Epithelial cell of proximal tubule (primary cell): ENCODE measurements around the gene AKT1S1. TPM values are rescaled to one million over a fixed set of nuclear protein-coding genes. Genes with fewer than 3 reads are reported as not detected.
A peak's percentile ranks its signal among the peaks of the same experiment; 100 is the strongest.

Experiments used
- DNase-seq: peaks from one replicate; pipeline ENCODE4 v3.0.0-alpha.2; 2011; ENCODE audit warnings: low read depth
- H3K4me3 ChIP-seq: 2 replicates; pipeline ENCODE4 v1.5.1; 2011; ENCODE audit warnings: low read depth, mild to moderate bottlenecking, low read length
- CTCF ChIP-seq: conservative IDR thresholded peaks from 2 replicates; pipeline ENCODE4 v1.5.1; 2012; ENCODE audit warnings: low read depth, mild to moderate bottlenecking, low read length
- total RNA-seq: library from RNA; depleted of rRNA; stranded (reverse); fragments of >200 nt; gene quantifications from 2 replicates; pipeline ENCODE4 v1.2.3, GENCODE V29; 2015

AKT1S1 gene
- total RNA-seq, 1 donor from 2014 or later: 25.8 TPM

DNA sequence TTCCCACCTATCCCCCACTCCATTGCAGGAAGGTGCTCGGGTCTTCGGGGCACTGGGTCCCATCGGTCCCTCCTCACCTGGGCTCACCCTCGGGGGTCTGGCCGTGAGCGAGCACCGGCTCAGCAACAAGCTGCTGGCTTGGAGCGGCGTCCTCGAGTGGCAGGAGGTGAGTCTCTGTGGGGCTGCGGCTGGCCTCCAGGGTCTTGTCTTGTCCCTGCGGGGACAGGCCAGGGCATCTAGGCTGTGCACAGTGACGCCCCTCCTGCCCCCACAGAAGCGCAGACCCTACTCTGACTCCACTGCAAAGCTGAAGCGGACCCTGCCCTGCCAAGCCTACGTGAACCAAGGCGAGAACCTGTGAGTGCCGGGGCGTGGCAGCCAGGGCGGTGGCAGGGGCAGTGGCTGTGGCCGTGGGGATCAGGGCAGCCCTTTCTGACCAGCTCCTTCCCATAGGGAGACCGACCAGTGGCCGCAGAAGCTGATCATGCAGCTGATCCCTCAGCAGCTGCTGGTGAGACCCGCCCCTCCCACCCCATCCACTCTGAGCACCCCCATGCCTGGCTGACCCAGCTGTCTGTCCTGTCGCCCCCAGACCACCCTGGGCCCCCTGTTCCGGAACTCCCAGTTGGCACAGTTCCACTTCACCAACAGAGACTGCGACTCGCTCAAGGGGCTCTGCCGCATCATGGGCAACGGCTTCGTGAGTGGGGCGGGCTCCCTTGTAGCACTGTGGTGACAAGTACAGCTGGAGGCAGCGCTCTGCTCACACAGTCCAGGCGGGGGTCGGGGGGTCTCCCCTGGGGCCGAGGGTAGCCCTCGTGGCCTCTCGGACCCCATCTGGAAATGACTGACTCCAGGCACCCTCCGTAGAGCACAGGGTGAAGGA, 22.5 kb downstream of the AKT1S1 start:
- no peak for TF ChIP-seq CTCF
- DNase-seq: no peak
- H3K4me3 ChIP-seq: no peak overlapping the region

- no peak overlapping the region for H3K4me3 ChIP-seq
- TF ChIP-seq CTCF: no peak
Observed at GRCh38 chr19:49853852-49854377, 23.2 kb downstream of the AKT1S1 start.

DNA sequence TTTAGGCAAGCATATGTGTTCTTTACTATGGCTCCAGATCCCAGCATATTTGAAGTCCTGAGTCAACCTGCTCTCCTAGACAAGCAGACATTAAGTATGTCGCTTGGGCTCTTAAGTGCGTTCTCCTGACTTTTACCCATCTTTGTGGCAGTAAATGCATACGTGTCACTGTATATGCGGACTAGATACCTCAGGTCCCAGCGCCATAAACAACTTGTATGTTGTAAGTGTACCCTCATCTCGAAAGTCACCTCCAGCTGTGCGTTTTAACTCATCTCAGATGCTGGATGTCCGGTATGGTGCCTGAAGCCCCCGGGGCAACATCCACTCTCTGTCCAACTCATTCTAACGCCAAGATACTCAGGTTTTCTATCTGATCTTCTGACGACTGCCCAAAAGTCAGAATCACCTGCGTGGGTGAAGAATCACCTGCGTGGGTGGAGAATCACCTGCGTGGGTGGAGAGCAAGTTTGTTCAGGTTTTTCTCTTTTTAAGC, 24.5 kb downstream of the AKT1S1 start:
- no peak for TF ChIP-seq CTCF
- H3K4me3 ChIP-seq: peak overlapping the region; percentile 84
- DNase-seq: no peak

More at GRCh38 chr19:49853852-49854377, 23.2 kb downstream of the AKT1S1 start:
- DNase-seq: no peak

- no peak for DNase-seq
- peak overlapping the region; percentile 84 for H3K4me3 ChIP-seq
- TF ChIP-seq CTCF: no peak
Observed at GRCh38 chr19:49851456-49852259, 25.5 kb downstream of the AKT1S1 start.

- no peak for DNase-seq
- no peak for TF ChIP-seq CTCF
- peak within 1 kb of the TSS; percentile 84 for H3K4me3 ChIP-seq
Observed at GRCh38 chr19:49850487-49851342, 26.4 kb downstream of the AKT1S1 start, which contains the start of gene PTOV1. PTOV1 (plus strand) TSS chr19:49851159.

DNA sequence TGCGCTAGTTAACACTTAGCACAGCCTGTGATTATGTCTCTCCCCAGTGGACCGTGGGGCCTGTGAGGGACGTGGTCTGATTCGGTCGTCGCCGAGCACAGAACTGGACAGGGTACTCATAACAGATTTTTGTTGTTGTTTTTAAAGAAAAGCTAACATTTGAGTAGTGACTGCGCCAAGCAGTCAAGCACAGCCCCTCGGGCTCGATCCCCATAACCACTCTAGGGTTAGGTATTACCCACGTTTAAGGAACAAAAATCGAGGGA, 27.0 kb downstream of the AKT1S1 start:
- DNase-seq: no peak
- no peak for TF ChIP-seq CTCF
- H3K4me3 ChIP-seq: peak overlapping the region; percentile 84
